IMR-90 (cell line): Measurements from ENCODE around the gene TSPYL1. TPM values are rescaled to one million over a fixed set of nuclear protein-coding genes. Genes with fewer than 3 reads are reported as not detected.

Experiments
- ATAC-seq: fragments of 200-7000 bp; cut with Tn5 transposase; 2 replicates; pipeline ENCODE4 v1.9.1; 2020; ENCODE audit warnings: low read depth, mild to moderate bottlenecking, moderate library complexity
- BruUV-seq: library from RNA; stranded (reverse); fragments of 400-500 nt; replicated peaks from 2 replicates; lab custom pipeline; 2021; lab: Mats Ljungman, UMichigan
- CTCF ChIA-PET: fragments of 300-600 bp; formaldehyde crosslinking; extraction: SDS; loops from one replicate; lab custom pipeline; 2021; ENCODE audit warnings: antibody characterized with exemption; lab: Yijun Ruan, JAX
- POLR2A ChIA-PET: fragments of 300-600 bp; sonication (Branson Sonifier 250); formaldehyde crosslinking; loops from one replicate; lab custom pipeline; 2022; ENCODE audit warnings: antibody characterized with exemption; ENCODE audit not compliant: unreplicated experiment; lab: Charles Lee
- DNase-seq: peaks from one replicate; pipeline ENCODE4 v3.0.0; 2013
- H2AFZ ChIP-seq: replicated peaks from 2 replicates; pipeline ENCODE3; 2013; ENCODE audit warnings: low read length, mild to moderate bottlenecking; ENCODE audit not compliant: poor library complexity
- H2AK5ac ChIP-seq: 2 replicates; pipeline ENCODE4 v1.6.1; 2013; ENCODE audit warnings: low read depth, low read length, inconsistent platforms
- H2AK9ac ChIP-seq: replicated peaks from 2 replicates; pipeline ENCODE3; 2013; ENCODE audit warnings: mild to moderate bottlenecking, low read depth, low read length, moderate library complexity; ENCODE audit not compliant: poor library complexity
- H2BK120ac ChIP-seq: 2 replicates; pipeline ENCODE4 v1.6.1; 2013; ENCODE audit warnings: low read depth, low read length, inconsistent platforms
- H2BK15ac ChIP-seq: 3 replicates; pipeline ENCODE4 v1.6.1; 2013; ENCODE audit warnings: low read depth, low read length, inconsistent platforms
- H2BK20ac ChIP-seq: 2 replicates; pipeline ENCODE4 v1.6.1; 2013; ENCODE audit warnings: low read depth, mild to moderate bottlenecking, inconsistent platforms, low read length, moderate library complexity
- H2BK5ac ChIP-seq: 2 replicates; pipeline ENCODE4 v1.6.1; 2013; ENCODE audit warnings: mild to moderate bottlenecking, low read depth, low read length, inconsistent platforms; ENCODE audit not compliant: poor library complexity, severe bottlenecking
- H3K14ac ChIP-seq: replicated peaks from 2 replicates; pipeline ENCODE4 v1.6.1; 2013; ENCODE audit warnings: low read depth, low read length, inconsistent platforms
- H3K18ac ChIP-seq: 2 replicates; pipeline ENCODE4 v1.6.1; 2013; ENCODE audit warnings: low read depth, low read length, control low read depth
- H3K23ac ChIP-seq: 2 replicates; pipeline ENCODE4 v1.6.1; 2013; ENCODE audit warnings: low read depth, low read length, inconsistent platforms
- H3K27ac ChIP-seq: 2 replicates; pipeline ENCODE4 v1.5.1; 2013; ENCODE audit warnings: mild to moderate bottlenecking, control low read depth, low read length; ENCODE audit not compliant: insufficient read depth
- H3K27me3 ChIP-seq: 2 replicates; pipeline ENCODE4 v1.6.1; 2013; ENCODE audit warnings: low read length; ENCODE audit not compliant: control insufficient read depth, insufficient read depth
- H3K36me3 ChIP-seq: 2 replicates; pipeline ENCODE4 v1.6.1; 2013; ENCODE audit warnings: low read length, mixed read lengths; ENCODE audit not compliant: control insufficient read depth, insufficient read depth
- H3K4ac ChIP-seq: 2 replicates; pipeline ENCODE4 v1.6.1; 2013; ENCODE audit warnings: low read depth, low read length, inconsistent platforms
- H3K4me1 ChIP-seq: 2 replicates; pipeline ENCODE4 v1.6.1; 2013; ENCODE audit warnings: low read length, mixed read lengths; ENCODE audit not compliant: control insufficient read depth, insufficient read depth
- H3K4me2 ChIP-seq: 2 replicates; pipeline ENCODE4 v1.6.1; 2013; ENCODE audit warnings: low read depth, mild to moderate bottlenecking, control low read depth, low read length, moderate library complexity
- H3K4me3 ChIP-seq: 2 replicates; pipeline ENCODE4 v1.5.1; 2013; ENCODE audit warnings: low read depth, mild to moderate bottlenecking, control low read depth, low read length, moderate library complexity; ENCODE audit not compliant: insufficient read depth
- H3K56ac ChIP-seq: 2 replicates; pipeline ENCODE4 v1.6.1; 2013; ENCODE audit warnings: low read length, inconsistent platforms; ENCODE audit not compliant: insufficient read depth; ENCODE audit errors: extremely low read depth
- H3K79me1 ChIP-seq, 2 experiments: 2 replicates each; pipeline ENCODE4 v1.6.1; 2013; ENCODE audit warnings: low read length in 2 of 2, inconsistent platforms in 1 of 2, low read depth in 1 of 2
- H3K9ac ChIP-seq: 2 replicates; pipeline ENCODE4 v1.6.1; 2013; ENCODE audit warnings: low read depth, low read length, control low read depth
- H3K9me1 ChIP-seq: 2 replicates; pipeline ENCODE4 v1.6.1; 2013; ENCODE audit warnings: low read length, inconsistent platforms; ENCODE audit not compliant: insufficient read depth
- H3K9me3 ChIP-seq: 2 replicates; pipeline ENCODE4 v1.6.1; 2013; ENCODE audit warnings: low read length; ENCODE audit not compliant: control insufficient read depth, insufficient read depth
- H4K20me1 ChIP-seq: 2 replicates; pipeline ENCODE4 v1.6.1; 2013; ENCODE audit warnings: low read length, inconsistent platforms; ENCODE audit not compliant: insufficient read depth
- H4K5ac ChIP-seq: 2 replicates; pipeline ENCODE4 v1.6.1; 2013; ENCODE audit warnings: mild to moderate bottlenecking, low read depth, low read length, control low read depth
- H4K8ac ChIP-seq, 2 experiments: 2 replicates each; pipeline ENCODE4 v1.6.1; 2013; ENCODE audit warnings: low read depth in 2 of 2, low read length in 2 of 2, control low read depth in 1 of 2, inconsistent platforms in 1 of 2
- H4K91ac ChIP-seq: 2 replicates; pipeline ENCODE4 v1.6.1; 2013; ENCODE audit warnings: low read depth, low read length, inconsistent platforms; ENCODE audit not compliant: insufficient read depth
- BHLHE40 ChIP-seq: fragments of 150-350 bp; IDR thresholded peaks from 2 replicates; pipeline ENCODE4 v1.6.1; 2016; ENCODE audit warnings: mild to moderate bottlenecking, low read depth, low read length
- CEBPB ChIP-seq: IDR thresholded peaks from 2 replicates; pipeline ENCODE4 v1.6.1; 2012; ENCODE audit warnings: low read depth, low read length, improper control_type of control experiment
- CTCF ChIP-seq: conservative IDR thresholded peaks from 2 replicates; pipeline ENCODE4 v1.5.1; 2012; ENCODE audit warnings: mild to moderate bottlenecking, low read depth, low read length, improper control_type of control experiment
- MAFK ChIP-seq: IDR thresholded peaks from 2 replicates; pipeline ENCODE4 v1.6.1; 2012; ENCODE audit warnings: low read depth, low read length, improper control_type of control experiment
- MAZ ChIP-seq: IDR thresholded peaks from 2 replicates; pipeline ENCODE4 v1.6.1; 2012; ENCODE audit warnings: low read depth, mild to moderate bottlenecking, low read length, improper control_type of control experiment, moderate library complexity, borderline replicate concordance
- NFE2L2 ChIP-seq: fragments of 150-350 bp; IDR thresholded peaks from 2 replicates; pipeline ENCODE4 v1.6.1; 2016; ENCODE audit warnings: low read depth, mild to moderate bottlenecking, low read length
- RAD21 ChIP-seq: IDR thresholded peaks from 2 replicates; pipeline ENCODE4 v1.6.1; 2012; ENCODE audit warnings: low read length, improper control_type of control experiment
- RCOR1 ChIP-seq: IDR thresholded peaks from 2 replicates; pipeline ENCODE4 v1.6.1; 2012; ENCODE audit warnings: mild to moderate bottlenecking, low read length, improper control_type of control experiment; ENCODE audit not compliant: insufficient replicate concordance
- RFX5 ChIP-seq: IDR thresholded peaks from 2 replicates; pipeline ENCODE4 v1.8.0; 2012; ENCODE audit warnings: low read depth, mild to moderate bottlenecking, low read length, moderate library complexity
- SMC3 ChIP-seq: fragments of 150-350 bp; IDR thresholded peaks from 2 replicates; pipeline ENCODE4 v1.6.1; 2016; ENCODE audit warnings: low read depth, mild to moderate bottlenecking, antibody characterized with exemption, low read length, moderate library complexity
- USF2 ChIP-seq: fragments of 150-350 bp; IDR thresholded peaks from 2 replicates; pipeline ENCODE4 v1.6.1; 2017; ENCODE audit warnings: mild to moderate bottlenecking, antibody characterized with exemption, low read length, low read depth
- dilution Hi-C: fragments of 300-500 bp; cut with HindIII; formaldehyde crosslinking; loops from one replicate; pipeline ENCODE4 v1.14.3; 2018; ENCODE audit warnings: low sequenced_read_pairs; ENCODE audit not compliant: unreplicated experiment
- in situ Hi-C: fragments of 300-500 bp; cut with MboI; formaldehyde crosslinking; loops from 3 replicates; pipeline ENCODE4 v1.14.3; 2019; ENCODE audit warnings: low sequenced_read_pairs, inconsistent platforms, mixed read lengths
- intact Hi-C: fragments of 100-400 bp; cut with micrococcal nuclease; formaldehyde crosslinking; loops from 2 replicates; pipeline ENCODE4 v1.10.0; 2022
- polyA plus RNA-seq, 3 experiments: library from polyadenylated mRNA; depleted of rRNA; stranded (reverse); fragments of >200 nt; gene quantifications; 2 replicates each; pipeline ENCODE4 v1.2.3, GENCODE V29; 2012; ENCODE audit warnings: low replicate concordance in 1 of 3
- total RNA-seq: library from RNA; depleted of rRNA; stranded (reverse); fragments of >200 nt; gene quantifications from 2 replicates; pipeline ENCODE4 v1.2.3, GENCODE V29; 2012
- TF ChIP-seq, protein P1 (sequence below): fragments of 150-350 bp; IDR thresholded peaks from 2 replicates; pipeline ENCODE4 v1.6.1; 2016; ENCODE audit warnings: low read depth, mild to moderate bottlenecking, low read length, moderate library complexity, borderline replicate concordance

TSPYL1 gene
- total and polyA plus RNA-seq, 2 of the 4 experiments (the other 2 are of a cell fraction): 32.4 to 111 TPM

- H4K8ac ChIP-seq: no peak overlapping the region
- ChIA-PET CTCF (no interaction called here), POLR2A (no interaction called here)
- no peak overlapping the region for H4K91ac ChIP-seq
- no peak overlapping the region for H2BK5ac ChIP-seq
- TF ChIP-seq NFE2L2 (no peak), MAZ (no peak), RCOR1 (no peak), MAFK (no peak), SMC3 (no peak), CEBPB (no peak), RAD21 (no peak), USF2 (no peak), BHLHE40 (no peak), CTCF (no peak), RFX5 (no peak)
- TF ChIP-seq, protein P1, sequence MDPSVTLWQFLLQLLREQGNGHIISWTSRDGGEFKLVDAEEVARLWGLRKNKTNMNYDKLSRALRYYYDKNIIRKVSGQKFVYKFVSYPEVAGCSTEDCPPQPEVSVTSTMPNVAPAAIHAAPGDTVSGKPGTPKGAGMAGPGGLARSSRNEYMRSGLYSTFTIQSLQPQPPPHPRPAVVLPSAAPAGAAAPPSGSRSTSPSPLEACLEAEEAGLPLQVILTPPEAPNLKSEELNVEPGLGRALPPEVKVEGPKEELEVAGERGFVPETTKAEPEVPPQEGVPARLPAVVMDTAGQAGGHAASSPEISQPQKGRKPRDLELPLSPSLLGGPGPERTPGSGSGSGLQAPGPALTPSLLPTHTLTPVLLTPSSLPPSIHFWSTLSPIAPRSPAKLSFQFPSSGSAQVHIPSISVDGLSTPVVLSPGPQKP: no peak
- H2BK120ac ChIP-seq: no peak overlapping the region
- intact Hi-C loops: no loop called here
- H4K5ac ChIP-seq: no peak overlapping the region
- ATAC-seq: no peak
- no peak overlapping the region for H2AFZ ChIP-seq
- in situ Hi-C loops: loop anchor here (10.0 to 25.0 kb wide), 2 partner anchors 138 to 236 kb away; no protein-coding TSS in a partner anchor
- H3K9ac ChIP-seq: no peak overlapping the region
- H4K20me1 ChIP-seq: no peaks in the 10 kb centered on the region
- H3K79me1 ChIP-seq: no peaks in the 10 kb centered on the region
- dilution Hi-C loops: no loop called here
- H2BK15ac ChIP-seq: no peak overlapping the region
- H3K56ac ChIP-seq: no peak overlapping the region
- no peak overlapping the region for H3K18ac ChIP-seq
- H3K4ac ChIP-seq: no peak overlapping the region
- H3K9me1 ChIP-seq: no peaks in the 10 kb centered on the region
- DNase-seq: no peak
- no peak overlapping the region for H3K27ac ChIP-seq
- peaks cover 4% of the 10 kb centered on the region for H3K9me3 ChIP-seq
- BruUV-seq: no TSS peak
- H3K36me3 ChIP-seq: no peaks in the 10 kb centered on the region
- H3K27me3 ChIP-seq: no peaks in the 10 kb centered on the region
- no peak overlapping the region for H2AK5ac ChIP-seq
- H3K4me1 ChIP-seq: no peaks in the 10 kb centered on the region
- H3K4me3 ChIP-seq: no peak overlapping the region
- H3K4me2 ChIP-seq: no peak overlapping the region
- no peak overlapping the region for H2AK9ac ChIP-seq
- no peak overlapping the region for H2BK20ac ChIP-seq
- no peak overlapping the region for H3K14ac ChIP-seq
- H3K23ac ChIP-seq: no peak overlapping the region
Observed at GRCh38 chr6:116298973-116299372, 19.2 kb upstream of the TSPYL1 start.
